ENCODE results near the gene SUMO1.
"Not testable (repeated sequence)": the region's sequence is repeated elsewhere in the genome, so short reads cannot be mapped to it uniquely, and the experiment has no call there.

The SUMO1 gene

GRCh38 chr2:202267495-202267894, 29.1 kb upstream of the SUMO1 start:
- Histone ChIP-seq H3K4me1 (peaks cover 40 to 57% (median 53%) of the 10 kb centered on the region in 10 experiments), H3K36me3 (peaks cover 0 to 40% (median 19%) of the 10 kb centered on the region in 11 experiments; a peak in 11 of 22 replicates), H3K9me3 (replicated peaks in 1 of 11) (no peaks in the 10 kb centered on the region), H3K27me3 (no peaks in the 10 kb centered on the region), H3K4me3 (peak overlapping the region; percentile 74 to 94 (median 88)), H4K20me1 (peaks cover 59 to 68% (median 63%) of the 10 kb centered on the region in 11 experiments; a peak in 21 of 22 replicates), H3K27ac (peak overlapping the region in 9 of 11 experiments; percentile 7 to 98 (median 95); a peak in 12 of 22 replicates), H3K9ac (peak overlapping the region; percentile 91 to 98 (median 96)), H3K4me2 (peak overlapping the region; percentile 80 to 97 (median 88))
- no peak for TF ChIP-seq Cebpa-rat (IDR thresholded peaks at IDR 0.05)

GRCh38 chr2:202265467-202266277, 27.3 kb upstream of the SUMO1 start, which contains the start of gene NOP58:
Gene NOP58 (plus strand): TSS chr2:202265763. CDS start chr2:202265942, 179 bp downstream.
- Histone ChIP-seq H3K4me3 (peak within 1 kb of the TSS; percentile 74 to 94 (median 88)), H3K27me3 (no peaks in the 10 kb centered on the region), H3K4me1 (peaks cover 31 to 39% (median 37%) of the 10 kb centered on the region in 10 experiments), H3K27ac (peak within 1 kb of the TSS; percentile 91 to 98 (median 95)), H3K36me3 (peaks cover 0 to 22% (median 11%) of the 10 kb centered on the region in 11 experiments; a peak in 10 of 22 replicates), H3K9ac (peak within 1 kb of the TSS; percentile 91 to 98 (median 96)), H3K4me2 (peak within 1 kb of the TSS; percentile 80 to 97 (median 88)), H3K9me3 (replicated peaks in 1 of 11) (no peaks in the 10 kb centered on the region), H4K20me1 (peaks cover 41 to 50% (median 45%) of the 10 kb centered on the region in 11 experiments; a peak in 21 of 22 replicates)
- TF ChIP-seq Cebpa-rat (IDR thresholded peaks at IDR 0.05), result no peak

GRCh38 chr2:202261531-202261930, 23.1 kb upstream of the SUMO1 start:
- Histone ChIP-seq H3K4me2 (no peak overlapping the region), H3K9ac (no peak overlapping the region), H3K4me1 (peaks cover 0 to 9% (median 8%) of the 10 kb centered on the region in 10 experiments; a peak in 17 of 20 replicates), H3K36me3 (no peaks in the 10 kb centered on the region), H3K27ac (no peak overlapping the region), H4K20me1 (peaks cover 0 to 9% (median 4%) of the 10 kb centered on the region in 11 experiments; a peak in 15 of 22 replicates), H3K4me3 (no peak overlapping the region), H3K27me3 (no peaks in the 10 kb centered on the region), H3K9me3 (replicated peaks in 1 of 11) (no peaks in the 10 kb centered on the region)
- TF ChIP-seq Cebpa-rat (IDR thresholded peaks at IDR 0.05), result no peak

GRCh38 chr2:202251494-202251893, 13.1 kb upstream of the SUMO1 start:
- Histone ChIP-seq H3K4me2 (no peak overlapping the region), H3K9ac (no peak overlapping the region), H4K20me1 (no peaks in the 10 kb centered on the region), H3K27ac (no peak overlapping the region), H3K27me3 (no peaks in the 10 kb centered on the region), H3K4me3 (no peak overlapping the region), H3K4me1 (peaks cover 0 to 10% (median 3%) of the 10 kb centered on the region in 10 experiments; a peak in 6 of 20 replicates), H3K9me3 (replicated peaks in 1 of 11) (peaks cover 0 to 14% (median 10%) of the 10 kb centered on the region in 11 experiments; a peak in 14 of 22 replicates), H3K36me3 (no peaks in the 10 kb centered on the region)
- TF ChIP-seq Cebpa-rat (IDR thresholded peaks at IDR 0.05), result no peak

- Histone ChIP-seq H3K36me3 (no peaks in the 10 kb centered on the region), H3K27me3 (no peaks in the 10 kb centered on the region), H3K9ac (no peak overlapping the region), H4K20me1 (no peaks in the 10 kb centered on the region), H3K4me3 (no peak overlapping the region), H3K27ac (no peak overlapping the region), H3K9me3 (replicated peaks in 1 of 11) (peaks cover 0 to 14% (median 10%) of the 10 kb centered on the region in 11 experiments; a peak in 14 of 22 replicates), H3K4me1 (peaks cover 0 to 10% (median 3%) of the 10 kb centered on the region in 10 experiments; a peak in 6 of 20 replicates), H3K4me2 (peak overlapping the region in 4 of 11 experiments; percentile 3 to 36 (median 14); a peak in 2 of 22 replicates)
- TF ChIP-seq Cebpa-rat (IDR thresholded peaks at IDR 0.05), result no peak
Observed at GRCh38 chr2:202249521-202250253, 11.3 kb upstream of the SUMO1 start.

- not testable (repeated sequence) for H3K4me2 ChIP-seq, H3K36me3 ChIP-seq, H3K9ac ChIP-seq, H3K4me1 ChIP-seq, H4K20me1 ChIP-seq, H3K27ac ChIP-seq, H3K4me3 ChIP-seq, H3K27me3 ChIP-seq
- H3K9me3 ChIP-seq (replicated peaks in 1 of 11), result peaks cover 0 to 14% (median 10%) of the 10 kb centered on the region in 11 experiments; a peak in 14 of 22 replicates
Observed at GRCh38 chr2:202247710-202248109, 9.3 kb upstream of the SUMO1 start.

- Histone ChIP-seq H3K4me1 (peaks cover 18 to 37% (median 27%) of the 10 kb centered on the region in 10 experiments), H4K20me1 (peaks cover 42 to 53% (median 51%) of the 10 kb centered on the region in 11 experiments), H3K4me2 (peak overlapping the region; percentile 83 to 97 (median 92)), H3K4me3 (peak overlapping the region; percentile 79 to 98 (median 96)), H3K9ac (peak overlapping the region; percentile 88 to 95 (median 90)), H3K9me3 (replicated peaks in 1 of 11) (no peaks in the 10 kb centered on the region; a peak in 1 of 22 replicates), H3K27me3 (no peaks in the 10 kb centered on the region), H3K36me3 (peaks cover 0 to 15% (median 7%) of the 10 kb centered on the region in 11 experiments; a peak in 13 of 22 replicates), H3K27ac (peak overlapping the region; percentile 77 to 89 (median 84))
- TF ChIP-seq Cebpa-rat (IDR thresholded peaks at IDR 0.05), result no peak
Observed at GRCh38 chr2:202237787-202238233, 587 bp downstream of the SUMO1 start.

GRCh38 chr2:202221873-202222272, 16.5 kb downstream of the SUMO1 start:
- TF ChIP-seq Cebpa-rat (IDR thresholded peaks at IDR 0.05), result no peak
- H3K9ac ChIP-seq, result peak overlapping the region in 1 of 11 experiments; percentile 3; a peak in 1 of 22 replicates
- H3K36me3 ChIP-seq, result peaks cover 62 to 98% (median 80%) of the 10 kb centered on the region in 11 experiments
- H3K4me2 ChIP-seq, result no peak overlapping the region
- H3K4me1 ChIP-seq, result 0 out of 20 replicates have a peak, but pooled peaks cover 0 to 3% (median 0%) of the 10 kb centered on the region in 10 experiments
- H3K4me3 ChIP-seq, result no peak overlapping the region
- H3K9me3 ChIP-seq (replicated peaks in 1 of 11), result no peaks in the 10 kb centered on the region
- no peaks in the 10 kb centered on the region for H3K27me3 ChIP-seq
- peaks cover 56 to 98% (median 87%) of the 10 kb centered on the region in 11 experiments for H4K20me1 ChIP-seq
- H3K27ac ChIP-seq, result no peak overlapping the region

All from BLaER1 treated with 17β-estradiol and CSF1 and Interleukin-3, amounts not matched to agents 10 nM and 100 nM (cell line).